HepG2 (cell line): ENCODE data around the gene EI24. TPM values are rescaled to one million over a fixed set of nuclear protein-coding genes. Genes with fewer than 3 reads are reported as not detected.

Source experiments
- ATAC-seq: fragments of 200-7000 bp; cut with Tn5 transposase; 3 replicates; pipeline ENCODE4 v1.9.1; 2020; ENCODE audit warnings: mild to moderate bottlenecking, moderate library complexity
- BruUV-seq: library from RNA; stranded (reverse); fragments of 400-500 nt; replicated peaks from 2 replicates; lab custom pipeline; 2021; lab: Mats Ljungman, UMichigan
- CTCF ChIA-PET: fragments of 300-600 bp; formaldehyde crosslinking; extraction: SDS; loops from one replicate; lab custom pipeline; 2021; ENCODE audit warnings: low total read pairs, inconsistent platforms, low intra/inter-chr PET ratio; lab: Yijun Ruan, JAX
- POLR2A ChIA-PET: fragments of 350-600 bp; sonication (Branson Sonifier 250); formaldehyde crosslinking; loops from one replicate; lab custom pipeline; 2020; ENCODE audit warnings: antibody characterized with exemption, inconsistent platforms; lab: Yijun Ruan, JAX
- DNase-seq: peaks from one replicate; pipeline ENCODE4 v3.0.0-alpha.2; 2015; ENCODE audit warnings: low spot score
- FAIRE-seq: peaks from 3 replicates; lab custom pipeline; 2011; peaks lifted over from hg19 to GRCh38; lab: Jason Lieb, UNC
- H2AFZ ChIP-seq: one replicate; pipeline ENCODE4 v1.6.1; 2011; ENCODE audit warnings: low read length, inconsistent platforms
- H3K27ac ChIP-seq: fragments of 300-600 bp; 3 replicates; pipeline ENCODE4 v1.8.0; 2011; ENCODE audit warnings: mixed run types, mild to moderate bottlenecking, mixed read lengths, low read length, inconsistent platforms; ENCODE audit not compliant: insufficient read depth; ENCODE audit errors: extremely low read length
- H3K27me3 ChIP-seq, 2 experiments: fragments of 200-600 bp in 1 of 2; 2 replicates in 1 of 2; 3 replicates in 1 of 2; pipeline versions ENCODE4 v1.6.0 to v1.8.0; 2011; ENCODE audit warnings: low read length in 2 of 2, mild to moderate bottlenecking in 2 of 2, moderate library complexity in 2 of 2, inconsistent platforms in 1 of 2; ENCODE audit not compliant: insufficient read depth in 2 of 2, control insufficient read depth in 1 of 2
- H3K36me3 ChIP-seq, 2 experiments: fragments of 200-600 bp in 1 of 2; replicated peaks in 1 of 2; 2 replicates in 1 of 2; 3 replicates in 1 of 2; pipeline versions ENCODE4 v1.5.1 to v1.8.0; 2011; ENCODE audit warnings: low read length in 2 of 2, inconsistent platforms in 1 of 2; ENCODE audit not compliant: insufficient read depth in 2 of 2, control insufficient read depth in 1 of 2
- H3K4me1 ChIP-seq: 2 replicates; pipeline ENCODE4 v1.5.1; 2012; ENCODE audit warnings: low read length, inconsistent platforms; ENCODE audit not compliant: insufficient read depth
- H3K4me2 ChIP-seq: 2 replicates; pipeline ENCODE4 v1.6.0; 2011; ENCODE audit warnings: low read depth, low read length, inconsistent platforms
- H3K4me3 ChIP-seq, 3 experiments: fragments of 200-600 bp in 1 of 3; sonication (generic), shearing (Covaris generic) in 1 of 3; replicated peaks in 1 of 3; 2 replicates each; pipeline ENCODE4 v1.5.1; 2011 to 2016; ENCODE audit warnings: low read length in 3 of 3, inconsistent platforms in 2 of 3, low read depth in 2 of 3, mild to moderate bottlenecking in 2 of 3, control low read depth in 1 of 3, mixed read lengths in 1 of 3; ENCODE audit not compliant: insufficient read depth in 1 of 3
- H3K79me2 ChIP-seq: one replicate; pipeline ENCODE4 v1.6.1; 2011; ENCODE audit warnings: low read length, inconsistent platforms; ENCODE audit not compliant: insufficient read depth
- H3K9ac ChIP-seq: 2 replicates; pipeline ENCODE4 v1.6.0; 2011; ENCODE audit warnings: mild to moderate bottlenecking, low read depth, low read length, inconsistent platforms; ENCODE audit not compliant: insufficient read depth
- H3K9me3 ChIP-seq: 2 replicates; pipeline ENCODE4 v1.5.1; 2012; ENCODE audit warnings: mild to moderate bottlenecking, low read length
- H4K20me1 ChIP-seq: 2 replicates; pipeline ENCODE4 v1.6.0; 2011; ENCODE audit warnings: inconsistent platforms, mild to moderate bottlenecking, low read length, moderate library complexity; ENCODE audit not compliant: insufficient read depth
- GATA4 ChIP-seq: sonication (generic); IDR thresholded peaks from 2 replicates; pipeline ENCODE4 v1.6.1; 2016; ENCODE audit warnings: antibody characterized with exemption, low read depth, borderline replicate concordance
- POLR2AphosphoS2 ChIP-seq: IDR thresholded peaks from 2 replicates; pipeline ENCODE4 v1.6.1; 2011; ENCODE audit warnings: low read depth, low read length, improper control_type of control experiment
- PRDM10 ChIP-seq: sonication (generic); formaldehyde crosslinking; IDR thresholded peaks from 2 replicates; pipeline ENCODE4 v1.4.0; 2020; ENCODE audit warnings: low read depth, missing genetic modification reagents
- SP2 ChIP-seq: sonication (generic); formaldehyde crosslinking; IDR thresholded peaks from 2 replicates; pipeline ENCODE4 v1.5.1; 2020; ENCODE audit warnings: mild to moderate bottlenecking, missing genetic modification reagents
- THAP11 ChIP-seq: IDR thresholded peaks from 2 replicates; pipeline ENCODE4 v1.6.1; 2016; ENCODE audit warnings: missing biosample characterization, missing genetic modification reagents
- ZNF12 ChIP-seq: sonication (generic); formaldehyde crosslinking; IDR thresholded peaks from 2 replicates; pipeline ENCODE4 v1.5.0; 2020; ENCODE audit warnings: missing genetic modification reagents
- ZNF724P ChIP-seq: sonication (generic); formaldehyde crosslinking; IDR thresholded peaks from 2 replicates; pipeline ENCODE4 v1.8.0; 2022; ENCODE audit warnings: missing genetic modification reagents, borderline replicate concordance
- WGBS: methylation state at CpG from one replicate; pipeline ENCODE4 v1.1.6; 2017; ENCODE audit warnings: low lambda C conversion rate; 5-methylcytosine and 5-hydroxymethylcytosine counted together
- in situ Hi-C: cut with HindIII; loops from 2 replicates; pipeline ENCODE4 v1.10.0; 2017; ENCODE audit warnings: low pct_unique_long_range_greater_than_20kb; ENCODE audit not compliant: extremely low pct_ligation_motif_present
- intact Hi-C: fragments of 100-400 bp; cut with micrococcal nuclease; formaldehyde crosslinking; loops from one replicate; pipeline ENCODE4 v1.10.0; 2022; ENCODE audit not compliant: unreplicated experiment
- polyA plus RNA-seq, 8 experiments: library from polyadenylated mRNA; depleted of rRNA in 3 of 8; stranded (reverse) in 7 of 8; unstranded in 1 of 8; fragments of >200 nt; fragmentation: Illumina TruSeq in 4 of 8; extraction: Trizol in 4 of 8; gene quantifications; 2 replicates each; pipeline versions ENCODE4 v1.2.1 to v1.2.3, GENCODE V29; 2011 to 2016; ENCODE audit warnings: low read depth in 4 of 8, missing spikeins in 1 of 8, mixed read lengths in 1 of 8; ENCODE audit not compliant: insufficient read depth in 1 of 8
- total RNA-seq, 5 experiments: library from RNA; depleted of rRNA; stranded (reverse); fragments of >200 nt; fragmentation: Illumina TruSeq; extraction: Trizol; gene quantifications; 2 replicates each; pipeline ENCODE4 v1.2.3, GENCODE V29; 2016; ENCODE audit warnings: low read depth in 1 of 5

The EI24 gene
- total and polyA plus RNA-seq, 2 of the 13 experiments (the other 11 are each of a cell fraction or from before 2014, with no cell fraction given), result 84.7 to 126 TPM

GRCh38 chr11:125525303-125525702 lies 44.0 kb upstream of the EI24 start:
- no peaks in the 10 kb centered on the region for H4K20me1 ChIP-seq
- no peaks in the 10 kb centered on the region for H3K36me3 ChIP-seq
- no peaks in the 10 kb centered on the region for H3K9me3 ChIP-seq
- H3K4me3 ChIP-seq, result no peak overlapping the region
- ChIA-PET CTCF (no interaction called here), POLR2A (no interaction called here)
- no peaks in the 10 kb centered on the region for H3K4me1 ChIP-seq
- no peak for ATAC-seq
- in situ Hi-C loops (no loop called here), intact Hi-C loops (no loop called here)
- DNase-seq, result no peak
- H2AFZ ChIP-seq, result no peak overlapping the region
- H3K27me3 ChIP-seq, result no peaks in the 10 kb centered on the region
- TF ChIP-seq ZNF724P (CRISPR knock-in tag), result no peak
- TF ChIP-seq POLR2AphosphoS2, result no peak
- TF ChIP-seq ZNF12 (CRISPR knock-in tag), result no peak
- no peak for TF ChIP-seq PRDM10 (CRISPR knock-in tag)
- no peak overlapping the region for H3K9ac ChIP-seq
- WGBS, result 16% methylated on average over 4 of the region's 5 CpGs
- no peaks in the 10 kb centered on the region for H3K79me2 ChIP-seq
- no peak overlapping the region for H3K4me2 ChIP-seq
- H3K27ac ChIP-seq, result no peak overlapping the region
- no TSS peak for BruUV-seq
- no peak for FAIRE-seq

- TF ChIP-seq SP2 (CRISPR knock-in tag) (no peak), GATA4 (no peak), THAP11 (CRISPR knock-in tag) (no peak)
- no peak for DNase-seq
- Histone ChIP-seq H3K36me3 (no peaks in the 10 kb centered on the region), H4K20me1 (no peaks in the 10 kb centered on the region), H3K4me1 (no peaks in the 10 kb centered on the region), H3K9ac (no peak overlapping the region), H3K4me2 (no peak overlapping the region), H3K79me2 (no peaks in the 10 kb centered on the region), H3K4me3 (no peak overlapping the region), H2AFZ (no peak overlapping the region), H3K27ac (no peak overlapping the region), H3K27me3 (no peaks in the 10 kb centered on the region), H3K9me3 (no peaks in the 10 kb centered on the region)
- ChIA-PET POLR2A (no interaction called here), CTCF (no interaction called here)
- no peak for ATAC-seq
- BruUV-seq, result no TSS peak
- 2% methylated on average over 3 of the region's 3 CpGs for WGBS
- intact Hi-C loops (no loop called here), in situ Hi-C loops (no loop called here)
- no peak for FAIRE-seq
Observed at GRCh38 chr11:125532668-125533067, 36.6 kb upstream of the EI24 start.
